Measurements from ENCODE around the gene SDHA. TPM values are rescaled to one million over a fixed set of nuclear protein-coding genes. Genes with fewer than 3 reads are reported as not detected.

SDHA gene
- total and polyA plus RNA-seq, 2 of the 13 experiments (the other 11 are each of a cell fraction or from before 2014, with no cell fraction given) = 185 to 240 TPM

DNA sequence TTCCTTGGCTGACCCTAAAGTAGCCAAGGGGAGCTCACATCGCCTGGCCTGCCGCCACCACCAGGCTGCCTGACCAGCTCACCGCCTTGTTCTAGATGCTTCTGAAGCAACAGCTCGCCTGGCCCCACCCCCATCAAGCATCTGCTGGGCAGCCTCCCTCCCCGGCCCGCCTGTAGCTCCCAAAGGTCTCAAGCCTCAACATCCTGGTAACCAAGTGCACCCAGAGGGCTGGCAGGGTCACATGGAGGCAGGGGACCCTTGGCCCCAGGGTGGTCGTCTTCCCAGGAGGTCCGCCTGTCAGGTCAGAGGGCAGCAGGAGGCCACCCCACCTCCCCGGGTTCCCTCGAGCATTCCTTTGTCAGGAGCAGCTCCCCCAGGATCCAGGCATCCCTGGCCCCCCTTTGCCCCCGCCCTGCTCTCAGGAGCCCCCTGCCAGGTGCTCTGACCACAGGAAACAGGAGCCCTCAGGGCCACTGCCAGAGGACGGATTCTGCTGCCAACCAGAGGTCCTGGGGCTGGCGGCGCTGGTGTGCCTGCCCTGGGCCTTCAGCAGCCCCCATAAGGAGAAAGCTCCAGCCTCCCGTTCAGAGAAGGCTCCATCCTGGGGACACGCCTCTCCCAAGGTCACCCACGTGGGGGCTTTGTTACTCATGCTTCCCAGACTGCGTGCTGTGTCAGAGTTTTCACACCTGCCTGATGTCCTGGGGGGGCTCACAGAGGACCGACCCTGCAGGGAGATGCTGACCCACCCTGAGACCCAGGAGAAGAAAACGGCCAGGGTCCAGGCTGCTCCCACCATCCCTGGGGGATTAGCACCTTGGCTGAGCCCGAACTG lies 30.3 kb upstream of the SDHA start:
- Histone ChIP-seq H3K27ac (ENCODE audit: extremely low read length, insufficient read depth, low read length) (no peak overlapping the region), H3K79me2 (ENCODE audit: insufficient read depth, low read length) (no peaks in the 10 kb centered on the region), H3K27me3 (ENCODE audit: control insufficient read depth in 1 of 2, insufficient read depth in 2 of 2, low read length in 2 of 2) (peaks cover 0 to 20% of the 10 kb centered on the region in 2 experiments; a peak in 2 of 5 replicates), H3K4me3 (replicated peaks in 1 of 3; ENCODE audit: insufficient read depth in 1 of 3, low read depth in 2 of 3, low read length in 3 of 3) (no peak overlapping the region), H3K4me2 (ENCODE audit: low read depth, low read length) (peak overlapping the region; percentile 47; the same call in 1 of the 2 replicates), H2AFZ (ENCODE audit: low read length) (no peak overlapping the region), H3K9ac (ENCODE audit: insufficient read depth, low read depth, low read length) (no peak overlapping the region), H3K4me1 (ENCODE audit: insufficient read depth, low read length) (peaks cover 23% of the 10 kb centered on the region), H4K20me1 (ENCODE audit: insufficient read depth, low read length) (no peaks in the 10 kb centered on the region), H3K9me3 (ENCODE audit: low read length) (no peaks in the 10 kb centered on the region), H3K36me3 (replicated peaks in 1 of 2; ENCODE audit: control insufficient read depth in 1 of 2, insufficient read depth in 2 of 2, low read length in 2 of 2) (no peaks in the 10 kb centered on the region)
- DNase-seq (ENCODE audit: low spot score) (no peak), FAIRE-seq (no peak), ATAC-seq (no peak)
- POLR2A ChIA-PET = interaction anchor here (2.1 kb wide), 1 partner anchor 83 kb away, joined by 8 read pairs; the partner anchor contains the start of gene PDCD6
- intact Hi-C loops (cut with micrococcal nuclease; ENCODE audit: unreplicated experiment) = loop anchor here (2.0 kb wide), 1 partner anchor 31 kb away; the partner anchor contains the start of genes CCDC127 and SDHA
- no TSS peak for BruUV-seq (replicated peaks)
- TF ChIP-seq, protein P1, sequence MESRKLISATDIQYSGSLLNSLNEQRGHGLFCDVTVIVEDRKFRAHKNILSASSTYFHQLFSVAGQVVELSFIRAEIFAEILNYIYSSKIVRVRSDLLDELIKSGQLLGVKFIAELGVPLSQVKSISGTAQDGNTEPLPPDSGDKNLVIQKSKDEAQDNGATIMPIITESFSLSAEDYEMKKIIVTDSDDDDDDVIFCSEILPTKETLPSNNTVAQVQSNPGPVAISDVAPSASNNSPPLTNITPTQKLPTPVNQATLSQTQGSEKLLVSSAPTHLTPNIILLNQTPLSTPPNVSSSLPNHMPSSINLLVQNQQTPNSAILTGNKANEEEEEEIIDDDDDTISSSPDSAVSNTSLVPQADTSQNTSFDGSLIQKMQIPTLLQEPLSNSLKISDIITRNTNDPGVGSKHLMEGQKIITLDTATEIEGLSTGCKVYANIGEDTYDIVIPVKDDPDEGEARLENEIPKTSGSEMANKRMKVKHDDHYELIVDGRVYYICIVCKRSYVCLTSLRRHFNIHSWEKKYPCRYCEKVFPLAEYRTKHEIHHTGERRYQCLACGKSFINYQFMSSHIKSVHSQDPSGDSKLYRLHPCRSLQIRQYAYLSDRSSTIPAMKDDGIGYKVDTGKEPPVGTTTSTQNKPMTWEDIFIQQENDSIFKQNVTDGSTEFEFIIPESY (CRISPR knock-in tag; IDR thresholded peaks at IDR 0.05) = peak; percentile 87
- TF ChIP-seq, protein P2, sequence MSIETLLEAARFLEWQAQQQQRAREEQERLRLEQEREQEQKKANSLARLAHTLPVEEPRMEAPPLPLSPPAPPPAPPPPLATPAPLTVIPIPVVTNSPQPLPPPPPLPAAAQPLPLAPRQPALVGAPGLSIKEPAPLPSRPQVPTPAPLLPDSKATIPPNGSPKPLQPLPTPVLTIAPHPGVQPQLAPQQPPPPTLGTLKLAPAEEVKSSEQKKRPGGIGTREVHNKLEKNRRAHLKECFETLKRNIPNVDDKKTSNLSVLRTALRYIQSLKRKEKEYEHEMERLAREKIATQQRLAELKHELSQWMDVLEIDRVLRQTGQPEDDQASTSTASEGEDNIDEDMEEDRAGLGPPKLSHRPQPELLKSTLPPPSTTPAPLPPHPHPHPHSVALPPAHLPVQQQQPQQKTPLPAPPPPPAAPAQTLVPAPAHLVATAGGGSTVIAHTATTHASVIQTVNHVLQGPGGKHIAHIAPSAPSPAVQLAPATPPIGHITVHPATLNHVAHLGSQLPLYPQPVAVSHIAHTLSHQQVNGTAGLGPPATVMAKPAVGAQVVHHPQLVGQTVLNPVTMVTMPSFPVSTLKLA (IDR thresholded peaks at IDR 0.05) = peak; percentile 24; the same call in 1 of the 2 replicates
- no peak for TF ChIP-seq ZNF589 (CRISPR knock-in tag; conservative IDR thresholded peaks at IDR 0.05)
- CTCF ChIA-PET (ENCODE audit: low intra/inter-chr PET ratio, low total read pairs) = interaction anchor here (0.9 kb wide), 1 partner anchor 30 kb away, joined by 3 read pairs; the partner anchor contains the start of genes CCDC127 and SDHA
- in situ Hi-C loops (cut with HindIII; ENCODE audit: extremely low pct_ligation_motif_present, low pct_unique_long_range_greater_than_20kb) = no loop called here
- WGBS (ENCODE audit: low lambda C conversion rate) = 10% methylated on average over 4 of the region's 21 CpGs
